CD8-positive, alpha-beta memory T cell (primary cell): ENCODE results near the gene NT5DC1. TPM values are rescaled to one million over a fixed set of nuclear protein-coding genes. Genes with fewer than 3 reads are reported as not detected.
A peak's percentile ranks its signal among the peaks of the same experiment; 100 is the strongest.

Experiments
- CTCF ChIA-PET: fragments of 350-600 bp; sonication (Branson Sonifier 250); formaldehyde crosslinking; loops from one replicate; lab custom pipeline; 2021; ENCODE audit warnings: antibody characterized with exemption; lab: Charles Lee
- POLR2A ChIA-PET: fragments of 350-600 bp; sonication (Branson Sonifier 250); formaldehyde crosslinking; loops from one replicate; lab custom pipeline; 2021; ENCODE audit warnings: antibody characterized with exemption; lab: Charles Lee
- DNase-seq, 5 donors: peaks; one replicate each; pipeline versions ENCODE4 v3.0.0 to v3.0.0-alpha.2; 2020 to 2022; ENCODE audit warnings: mixed read lengths in 1 of 5
- H3K27ac ChIP-seq: one replicate; pipeline ENCODE4 v1.7.0; 2013; ENCODE audit warnings: low read depth, mild to moderate bottlenecking, low read length, moderate library complexity
- H3K27me3 ChIP-seq: 2 replicates; pipeline ENCODE4 v1.7.0; 2013; ENCODE audit warnings: low read length, mild to moderate bottlenecking; ENCODE audit not compliant: insufficient read depth, poor library complexity, severe bottlenecking
- H3K36me3 ChIP-seq: 2 replicates; pipeline ENCODE4 v1.7.0; 2013; ENCODE audit warnings: mild to moderate bottlenecking, low read length, moderate library complexity; ENCODE audit not compliant: insufficient read depth
- H3K4me1 ChIP-seq: 2 replicates; pipeline ENCODE4 v1.7.0; 2013; ENCODE audit warnings: mild to moderate bottlenecking, low read length, moderate library complexity; ENCODE audit not compliant: insufficient read depth
- H3K4me3 ChIP-seq: 2 replicates; pipeline ENCODE4 v1.7.0; 2013; ENCODE audit warnings: mild to moderate bottlenecking, low read length
- H3K9me3 ChIP-seq: 2 replicates; pipeline ENCODE4 v1.7.0; 2013; ENCODE audit warnings: mild to moderate bottlenecking, low read length
- H3K27ac Mint-ChIP-seq, 8 donors: one replicate each; pipeline ENCODE4 v1.8.0; 2020 to 2021; ENCODE audit warnings: mixed read lengths in 8 of 8, mild to moderate bottlenecking in 6 of 8, inconsistent platforms in 3 of 8, moderate library complexity in 3 of 8
- H3K27me3 Mint-ChIP-seq, 2 donors: one replicate each; pipeline ENCODE4 v1.8.0; 2020 to 2021; ENCODE audit warnings: mixed read lengths in 2 of 2, mild to moderate bottlenecking in 1 of 2, moderate library complexity in 1 of 2
- H3K36me3 Mint-ChIP-seq, 3 donors: one replicate each; pipeline ENCODE4 v1.8.0; 2020 to 2021; ENCODE audit warnings: mixed read lengths in 3 of 3, inconsistent platforms in 1 of 3, mild to moderate bottlenecking in 1 of 3
- H3K4me1 Mint-ChIP-seq, 3 donors: one replicate each; pipeline ENCODE4 v1.8.0; 2020 to 2021; ENCODE audit warnings: mixed read lengths in 3 of 3, inconsistent platforms in 1 of 3, mild to moderate bottlenecking in 1 of 3
- H3K4me3 Mint-ChIP-seq, 7 donors: one replicate each; pipeline ENCODE4 v1.8.0; 2020 to 2021; ENCODE audit warnings: mixed read lengths in 7 of 7, mild to moderate bottlenecking in 6 of 7, moderate library complexity in 4 of 7, inconsistent platforms in 2 of 7
- H3K9me3 Mint-ChIP-seq, 5 donors: one replicate each; pipeline ENCODE4 v1.8.0; 2020 to 2022; ENCODE audit warnings: mixed read lengths in 5 of 5, mild to moderate bottlenecking in 3 of 5, moderate library complexity in 2 of 5, inconsistent platforms in 1 of 5
- polyA plus RNA-seq: library from polyadenylated mRNA; unstranded; fragments of 300-500 nt; fragmentation: Illumina TruSeq; gene quantifications from one replicate; pipeline ENCODE4 v1.2.3, GENCODE V29; 2021
- total RNA-seq, 2 experiments: library from RNA; stranded (reverse); gene quantifications; one replicate each; pipeline ENCODE4 v1.2.3, GENCODE V29; 2021

Gene NT5DC1
- total and polyA plus RNA-seq, 3 experiments from 2014 or later: 46.3 to 57.1 (median 47.6) TPM

DNA sequence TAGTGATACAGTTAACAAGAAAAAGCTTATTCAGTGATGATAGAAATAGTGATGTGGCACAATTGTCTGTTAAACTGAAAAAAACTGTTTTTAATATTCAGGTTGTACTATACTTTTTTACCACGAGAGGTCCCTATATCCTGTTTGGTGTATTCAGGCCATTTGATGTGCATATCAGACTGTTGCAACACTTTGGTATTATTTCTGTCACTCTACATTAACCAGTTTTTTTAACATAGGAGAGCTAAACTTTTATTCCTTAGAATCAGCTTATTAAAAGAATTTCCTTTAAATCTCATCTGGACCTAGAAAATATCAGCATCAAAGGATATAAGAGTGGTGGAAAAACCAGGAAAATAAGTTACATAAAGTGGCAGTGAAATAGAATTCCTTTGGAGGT lies 116.4 kb downstream of the NT5DC1 start:
- Histone ChIP-seq H3K36me3 (no peaks in the 10 kb centered on the region), H3K27me3 (no peaks in the 10 kb centered on the region), H3K9me3 (no peaks in the 10 kb centered on the region), H3K27ac (no peak overlapping the region), H3K4me3 (no peak overlapping the region), H3K4me1 (no peaks in the 10 kb centered on the region)
- H3K27me3 Mint-ChIP-seq: no peaks in the 10 kb centered on the region
- POLR2A ChIA-PET: interaction anchor here (0.7 kb wide), 1 partner anchor 117 kb away, joined by 3 read pairs; the partner anchor contains the start of gene NT5DC1
- H3K27ac Mint-ChIP-seq: peak overlapping the region in 2 of 8 donors; percentile 44 to 47
- no peak overlapping the region for H3K4me3 Mint-ChIP-seq
- peaks cover 0 to 4% (median 0%) of the 10 kb centered on the region in 3 donors for H3K4me1 Mint-ChIP-seq
- no peaks in the 10 kb centered on the region for H3K9me3 Mint-ChIP-seq
- H3K36me3 Mint-ChIP-seq: peaks cover 0 to 12% (median 3%) of the 10 kb centered on the region in 3 donors
- CTCF ChIA-PET: interaction anchor here (1.4 to 2.8 kb wide), 3 partner anchors 12 to 62 kb away, joined by 4 to 7 read pairs (median 5); partner anchors contain the start of gene TSPYL1
- DNase-seq: peak in 2 of 5 donors; percentile 11 to 46

DNA sequence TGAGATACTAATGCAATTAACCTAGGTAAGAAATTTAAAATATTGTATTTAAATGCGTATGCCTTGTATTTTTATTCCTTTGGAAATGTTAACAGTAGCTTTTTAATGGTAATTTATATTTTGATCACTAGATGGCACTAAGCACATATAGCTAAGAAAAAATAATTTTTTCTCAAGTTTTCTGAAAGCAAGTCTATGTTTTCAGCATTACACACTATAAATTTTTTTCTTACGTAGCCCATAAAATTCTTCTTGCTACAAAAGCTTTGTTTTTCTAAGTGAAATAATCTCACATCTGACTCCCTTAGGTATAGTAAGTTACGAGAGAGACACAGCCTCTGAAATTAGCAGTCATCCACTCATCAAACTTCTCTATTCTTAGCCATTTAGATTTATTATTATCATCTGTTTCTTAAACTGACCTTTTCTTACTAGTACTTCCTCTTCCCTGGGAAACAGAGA lies 117.5 kb downstream of the NT5DC1 start:
- no peaks in the 10 kb centered on the region for H3K27me3 ChIP-seq
- ChIA-PET CTCF (interaction anchor here (1.1 to 2.8 kb wide), 4 partner anchors 9 to 61 kb away, joined by 3 to 8 read pairs (median 6); partner anchors contain the start of gene TSPYL1), POLR2A (interaction anchor here (0.7 kb wide), 1 partner anchor 49 kb away, joined by 3 read pairs; no protein-coding TSS in a partner anchor)
- H3K4me1 ChIP-seq: no peaks in the 10 kb centered on the region
- Mint-ChIP-seq H3K4me3 (no peak overlapping the region), H3K27me3 (no peaks in the 10 kb centered on the region), H3K36me3 (peaks cover 0 to 22% (median 4%) of the 10 kb centered on the region in 3 donors), H3K27ac (no peak overlapping the region), H3K9me3 (no peaks in the 10 kb centered on the region), H3K4me1 (peaks cover 0 to 4% (median 0%) of the 10 kb centered on the region in 3 donors)
- H3K4me3 ChIP-seq: no peak overlapping the region
- H3K9me3 ChIP-seq: no peaks in the 10 kb centered on the region
- DNase-seq: peak in 1 of 5 donors; percentile 14
- no peak overlapping the region for H3K27ac ChIP-seq
- peaks cover 6% of the 10 kb centered on the region for H3K36me3 ChIP-seq

DNA sequence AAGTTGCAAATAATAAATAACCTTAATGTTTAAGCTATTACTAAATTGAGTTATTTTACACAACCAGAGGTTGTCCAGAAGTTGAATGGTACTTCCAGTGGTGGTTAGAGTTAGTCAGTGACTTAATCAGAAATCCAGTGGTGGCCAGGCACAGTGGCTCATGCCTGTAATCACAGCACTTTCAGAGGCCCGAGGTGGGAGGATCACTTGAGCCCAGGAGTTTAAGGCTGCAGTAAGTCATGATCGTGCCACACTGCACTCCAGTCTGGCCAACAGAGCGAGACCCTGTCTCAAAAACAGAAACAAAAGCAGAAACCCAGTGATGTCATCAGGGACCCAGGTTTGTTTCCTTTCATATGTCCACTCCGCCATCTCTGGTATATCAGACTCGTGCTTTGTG lies 118.2 kb downstream of the NT5DC1 start:
- H3K27ac Mint-ChIP-seq: no peak overlapping the region

GRCh38 chr6:116221067-116221466 lies 120.4 kb downstream of the NT5DC1 start:
- H3K4me3 Mint-ChIP-seq: no peak overlapping the region
- no peaks in the 10 kb centered on the region for H3K27me3 Mint-ChIP-seq
- CTCF ChIA-PET: no interaction called here
- Histone ChIP-seq H3K27me3 (no peaks in the 10 kb centered on the region), H3K4me3 (no peak overlapping the region), H3K9me3 (no peaks in the 10 kb centered on the region), H3K27ac (no peak overlapping the region), H3K36me3 (peaks cover 9% of the 10 kb centered on the region), H3K4me1 (no peaks in the 10 kb centered on the region)
- H3K27ac Mint-ChIP-seq: no peak overlapping the region
- POLR2A ChIA-PET: no interaction called here
- no peaks in the 10 kb centered on the region for H3K9me3 Mint-ChIP-seq
- no peak for DNase-seq
- H3K4me1 Mint-ChIP-seq: peaks cover 0 to 4% (median 0%) of the 10 kb centered on the region in 3 donors
- H3K36me3 Mint-ChIP-seq: peaks cover 0 to 37% (median 8%) of the 10 kb centered on the region in 3 donors

More for the DNA sequence above, 118.2 kb downstream of the NT5DC1 start:
- Histone ChIP-seq H3K27me3 (no peaks in the 10 kb centered on the region), H3K27ac (no peak overlapping the region), H3K9me3 (no peaks in the 10 kb centered on the region), H3K4me1 (no peaks in the 10 kb centered on the region), H3K36me3 (peaks cover 9% of the 10 kb centered on the region), H3K4me3 (no peak overlapping the region)
- peaks cover 0 to 26% (median 8%) of the 10 kb centered on the region in 3 donors for H3K36me3 Mint-ChIP-seq
- ChIA-PET CTCF (interaction anchor here (1.1 to 2.8 kb wide), 3 partner anchors 10 to 12 kb away, joined by 3 to 8 read pairs (median 7); no protein-coding TSS in a partner anchor), POLR2A (interaction anchor here (0.7 kb wide), 1 partner anchor 50 kb away, joined by 3 read pairs; no protein-coding TSS in a partner anchor)
- H3K9me3 Mint-ChIP-seq: no peaks in the 10 kb centered on the region
- no peaks in the 10 kb centered on the region for H3K27me3 Mint-ChIP-seq
- H3K4me3 Mint-ChIP-seq: no peak overlapping the region
- no peak for DNase-seq
- peaks cover 0 to 4% (median 0%) of the 10 kb centered on the region in 3 donors for H3K4me1 Mint-ChIP-seq

DNA sequence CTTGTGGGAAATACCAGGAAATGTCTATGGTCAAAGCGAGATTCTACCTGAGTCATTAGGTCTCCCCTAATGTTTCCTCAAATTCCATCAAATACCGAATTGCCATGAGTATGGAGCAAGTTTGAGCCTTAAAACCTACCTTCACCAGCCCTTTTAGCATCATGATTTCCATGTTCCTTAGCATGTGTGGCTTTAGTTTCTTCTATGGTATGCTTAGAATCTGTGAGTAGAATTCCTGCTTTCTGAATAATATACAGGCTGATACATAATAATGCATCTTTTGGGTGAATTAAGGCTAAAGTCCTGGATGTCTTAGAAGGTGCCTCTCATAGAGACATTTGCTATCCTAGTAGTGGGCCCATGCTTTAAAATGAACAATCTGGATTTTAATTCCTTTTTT lies 121.3 kb downstream of the NT5DC1 start:
- Mint-ChIP-seq H3K9me3 (no peaks in the 10 kb centered on the region), H3K27me3 (no peaks in the 10 kb centered on the region), H3K4me1 (peaks cover 0 to 3% (median 0%) of the 10 kb centered on the region in 3 donors), H3K4me3 (no peak overlapping the region), H3K36me3 (peaks cover 0 to 37% (median 8%) of the 10 kb centered on the region in 3 donors), H3K27ac (no peak overlapping the region)
- Histone ChIP-seq H3K27me3 (no peaks in the 10 kb centered on the region), H3K9me3 (no peaks in the 10 kb centered on the region), H3K4me3 (no peak overlapping the region), H3K4me1 (no peaks in the 10 kb centered on the region), H3K27ac (no peak overlapping the region), H3K36me3 (peaks cover 9% of the 10 kb centered on the region)
- ChIA-PET POLR2A (no interaction called here), CTCF (no interaction called here)
- no peak for DNase-seq

GRCh38 chr6:116223355-116223754 lies 122.7 kb downstream of the NT5DC1 start:
- no peaks in the 10 kb centered on the region for H3K4me1 Mint-ChIP-seq
- ChIA-PET CTCF (no interaction called here), POLR2A (no interaction called here)
- no peak for DNase-seq
- Histone ChIP-seq H3K4me3 (no peak overlapping the region), H3K9me3 (no peaks in the 10 kb centered on the region), H3K27ac (no peak overlapping the region), H3K4me1 (no peaks in the 10 kb centered on the region), H3K36me3 (peaks cover 9% of the 10 kb centered on the region), H3K27me3 (no peaks in the 10 kb centered on the region)
- H3K4me3 Mint-ChIP-seq: no peak overlapping the region
- H3K27ac Mint-ChIP-seq: peak overlapping the region in 2 of 8 donors; percentile 10 to 11
- no peaks in the 10 kb centered on the region for H3K9me3 Mint-ChIP-seq
- peaks cover 0 to 39% (median 8%) of the 10 kb centered on the region in 3 donors for H3K36me3 Mint-ChIP-seq
- H3K27me3 Mint-ChIP-seq: no peaks in the 10 kb centered on the region

- no peak for DNase-seq
- CTCF ChIA-PET: interaction anchor here (1.4 to 1.7 kb wide), 2 partner anchors 12 to 58 kb away, joined by 4 to 7 read pairs; no protein-coding TSS in a partner anchor
- no peaks in the 10 kb centered on the region for H3K4me1 ChIP-seq
- Mint-ChIP-seq H3K4me3 (no peak overlapping the region), H3K4me1 (peaks cover 0 to 1% (median 0%) of the 10 kb centered on the region in 3 donors), H3K27me3 (no peaks in the 10 kb centered on the region), H3K9me3 (no peaks in the 10 kb centered on the region), H3K27ac (no peak overlapping the region), H3K36me3 (peaks cover 7 to 33% (median 9%) of the 10 kb centered on the region in 3 donors)
- no peaks in the 10 kb centered on the region for H3K36me3 ChIP-seq
- H3K27me3 ChIP-seq: no peaks in the 10 kb centered on the region
- POLR2A ChIA-PET: no interaction called here
- no peak overlapping the region for H3K4me3 ChIP-seq
- no peaks in the 10 kb centered on the region for H3K9me3 ChIP-seq
- H3K27ac ChIP-seq: no peak overlapping the region
Observed at GRCh38 chr6:116229287-116229913, 128.7 kb downstream of the NT5DC1 start.

DNA sequence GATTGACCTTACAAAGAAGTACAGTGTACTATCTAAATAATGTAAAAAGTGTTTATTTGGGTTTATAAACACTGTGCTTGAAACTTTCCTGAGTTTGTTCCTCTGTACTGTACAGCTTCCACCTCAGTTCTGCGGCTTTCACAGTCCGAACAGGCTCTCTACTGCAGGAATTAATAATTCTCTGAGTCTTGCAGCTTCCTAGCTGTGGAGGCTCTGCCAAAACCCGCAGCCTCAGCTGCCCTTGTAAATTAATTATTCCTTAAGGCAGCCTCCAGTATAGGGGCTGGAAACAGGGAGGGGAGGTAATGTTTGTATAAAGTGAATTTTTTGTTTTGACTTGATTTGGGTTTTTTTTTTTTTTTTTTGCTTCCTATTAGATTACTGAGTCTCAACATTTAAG lies 134.0 kb downstream of the NT5DC1 start:
- Histone ChIP-seq H3K27me3 (no peaks in the 10 kb centered on the region), H3K4me1 (no peaks in the 10 kb centered on the region), H3K9me3 (no peaks in the 10 kb centered on the region), H3K36me3 (peaks cover 7% of the 10 kb centered on the region), H3K4me3 (no peak overlapping the region), H3K27ac (no peak overlapping the region)
- H3K27me3 Mint-ChIP-seq: no peaks in the 10 kb centered on the region
- no peaks in the 10 kb centered on the region for H3K9me3 Mint-ChIP-seq
- peaks cover 5 to 44% (median 10%) of the 10 kb centered on the region in 3 donors for H3K36me3 Mint-ChIP-seq
- peak overlapping the region in 1 of 8 donors; percentile 47 for H3K27ac Mint-ChIP-seq
- ChIA-PET POLR2A (no interaction called here), CTCF (no interaction called here)
- no peaks in the 10 kb centered on the region for H3K4me1 Mint-ChIP-seq
- H3K4me3 Mint-ChIP-seq: no peak overlapping the region
- no peak for DNase-seq
